Activated CD8-positive, alpha-beta memory T cell treated with anti-CD3 and anti-CD28 coated beads, Interleukin-2, amount 50 U/mL, for 24 hours (primary cell): ENCODE data around the gene CPED1.
"Not testable (repeated sequence)": the region's sequence is repeated elsewhere in the genome, so short reads cannot be mapped to it uniquely, and the experiment has no call there.

Experiments
- DNase-seq: peaks from one replicate; pipeline ENCODE4 v3.0.0-alpha.2; 2020; ENCODE audit errors: extremely low read depth

The CPED1 gene

GRCh38 chr7:121017586-121017985, 29.1 kb downstream of the CPED1 start:
- DNase-seq = no peak

GRCh38 chr7:121019018-121019417, 30.5 kb downstream of the CPED1 start:
- no peak for DNase-seq

DNA sequence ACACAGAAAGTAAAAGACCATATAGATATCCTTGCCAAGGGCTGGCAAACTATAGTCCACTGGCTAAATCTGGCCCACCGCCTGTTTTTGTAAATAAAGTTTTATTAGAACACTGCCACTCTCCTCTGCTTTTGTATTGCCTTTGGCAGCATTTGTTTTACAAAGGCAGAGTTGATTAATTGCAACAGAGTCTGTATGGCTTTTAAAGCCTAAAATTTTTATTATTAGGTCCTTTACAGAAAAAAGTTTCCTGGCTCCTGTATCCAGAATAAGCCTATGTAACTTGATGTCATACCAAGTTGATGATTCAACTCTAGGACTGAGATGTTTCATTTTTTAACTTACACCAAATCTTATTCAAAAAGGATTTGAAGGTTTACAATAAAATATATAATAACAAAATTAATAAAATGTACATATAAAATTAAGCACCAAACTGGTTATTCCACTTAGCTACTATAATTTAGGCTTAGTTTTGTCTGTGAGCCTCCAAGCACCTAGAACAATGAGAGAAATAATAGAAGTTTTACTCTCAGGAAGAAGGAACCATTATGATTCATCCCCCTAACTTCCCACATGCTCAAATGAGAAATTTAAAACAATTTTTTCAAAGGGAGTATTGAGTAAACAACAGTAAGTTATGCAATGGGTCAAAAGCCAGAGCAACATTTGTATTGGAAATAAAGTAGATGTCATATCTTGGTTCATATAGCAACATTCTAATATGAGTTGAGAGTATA, 31.9 kb downstream of the CPED1 start:
- no peak for DNase-seq

GRCh38 chr7:121020989-121021969, 32.8 kb downstream of the CPED1 start:
- no peak for DNase-seq

- DNase-seq = no peak
Observed at GRCh38 chr7:121023194-121023593, 34.7 kb downstream of the CPED1 start.

- DNase-seq = no peak
Observed at GRCh38 chr7:121023683-121024511, 35.4 kb downstream of the CPED1 start.

GRCh38 chr7:121024611-121025010, 36.1 kb downstream of the CPED1 start:
- no peak for DNase-seq

DNA sequence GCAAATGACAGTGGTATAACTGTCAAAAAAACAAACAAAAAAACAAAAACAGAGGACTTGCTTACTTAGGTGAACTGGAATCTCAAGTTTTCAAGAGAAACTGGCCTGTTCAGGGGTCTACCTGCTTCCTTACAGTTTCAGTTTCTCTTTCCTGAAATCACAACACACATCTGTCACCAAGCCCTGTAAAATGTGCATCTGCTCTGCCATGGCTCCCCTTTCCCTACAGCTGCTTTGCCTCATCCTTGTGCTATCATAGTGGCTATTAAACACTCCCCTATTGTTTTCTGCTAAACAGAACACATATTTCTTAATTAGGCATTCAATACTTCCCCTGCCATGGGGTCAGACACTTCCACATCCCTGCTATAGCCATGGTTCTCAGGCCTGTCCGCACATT, 37.6 kb downstream of the CPED1 start:
- no peak for DNase-seq

DNA sequence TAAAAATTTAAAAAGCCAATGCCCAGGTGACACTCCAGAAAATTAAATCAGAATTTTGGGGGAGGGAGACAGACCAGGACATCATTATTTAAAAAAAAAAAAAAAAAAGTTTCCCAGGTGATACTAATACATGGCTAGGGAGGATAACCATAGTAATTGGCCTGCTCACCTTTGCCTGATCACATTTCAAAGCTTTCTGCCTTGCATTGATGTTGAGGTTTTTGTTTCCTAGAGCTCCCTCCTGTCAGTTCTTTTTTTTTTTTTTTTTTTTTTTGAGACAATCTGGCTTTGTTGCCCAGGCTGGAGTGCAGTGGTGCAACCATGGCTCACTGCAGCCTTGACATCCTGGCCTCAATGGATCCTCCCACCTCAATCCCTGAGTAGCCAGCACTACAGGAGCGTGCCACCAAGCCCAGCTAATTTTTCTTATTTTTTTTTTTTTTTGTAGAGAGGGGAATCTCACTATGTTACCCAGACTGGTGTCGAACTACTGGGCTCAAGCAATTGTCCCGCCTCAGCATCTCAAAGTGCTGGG, 38.1 kb downstream of the CPED1 start:
- DNase-seq = no peak

DNA sequence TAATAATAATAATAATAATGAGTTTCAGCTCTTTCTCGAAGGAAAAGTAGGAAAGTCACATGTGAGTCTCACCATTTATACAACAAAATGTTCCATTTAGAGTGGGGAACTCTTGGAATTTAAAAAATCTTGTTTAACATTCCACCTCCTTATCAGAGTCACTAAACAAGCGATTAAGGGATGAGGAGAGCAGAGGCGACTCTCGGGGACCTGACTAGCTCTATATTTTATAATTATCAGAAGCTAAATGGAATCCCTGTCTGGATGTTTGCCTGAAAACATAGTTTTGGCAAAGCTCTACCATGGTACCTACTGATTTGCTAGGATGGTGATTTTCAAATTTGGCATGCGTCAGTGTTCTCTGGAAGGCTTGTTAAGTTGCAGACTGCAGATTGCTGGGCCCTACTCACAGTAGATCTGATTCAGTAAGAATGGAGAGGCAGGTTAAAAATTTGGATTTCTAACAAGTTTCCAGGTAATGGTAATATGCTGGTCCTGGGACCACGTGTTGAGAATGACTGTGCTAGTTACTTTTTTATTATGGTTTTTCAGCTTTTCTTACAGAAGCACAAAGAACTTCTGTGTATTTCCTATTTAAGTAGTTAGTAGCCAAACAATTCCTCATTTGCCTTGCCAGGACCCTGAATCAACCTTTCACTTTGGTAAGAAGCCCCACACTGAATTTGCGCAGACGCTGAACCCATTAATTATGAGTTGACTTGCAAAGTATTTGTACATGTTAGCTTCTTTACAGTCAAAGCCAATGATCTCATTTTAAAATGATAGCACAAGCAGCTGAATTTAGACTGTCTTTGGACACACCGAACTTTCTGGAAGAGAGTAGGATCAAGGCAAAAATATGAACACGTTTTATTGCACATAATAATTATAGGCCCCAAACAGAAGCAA, 39.5 kb downstream of the CPED1 start:
- no peak for DNase-seq

GRCh38 chr7:121029302-121029701, 40.8 kb downstream of the CPED1 start:
- DNase-seq = no peak

GRCh38 chr7:121030308-121030707, 41.8 kb downstream of the CPED1 start:
- DNase-seq = no peak

- DNase-seq = no peak
Observed at GRCh38 chr7:121032645-121033460, 44.3 kb downstream of the CPED1 start.

GRCh38 chr7:121034929-121035328, 46.4 kb downstream of the CPED1 start:
- DNase-seq = no peak

DNA sequence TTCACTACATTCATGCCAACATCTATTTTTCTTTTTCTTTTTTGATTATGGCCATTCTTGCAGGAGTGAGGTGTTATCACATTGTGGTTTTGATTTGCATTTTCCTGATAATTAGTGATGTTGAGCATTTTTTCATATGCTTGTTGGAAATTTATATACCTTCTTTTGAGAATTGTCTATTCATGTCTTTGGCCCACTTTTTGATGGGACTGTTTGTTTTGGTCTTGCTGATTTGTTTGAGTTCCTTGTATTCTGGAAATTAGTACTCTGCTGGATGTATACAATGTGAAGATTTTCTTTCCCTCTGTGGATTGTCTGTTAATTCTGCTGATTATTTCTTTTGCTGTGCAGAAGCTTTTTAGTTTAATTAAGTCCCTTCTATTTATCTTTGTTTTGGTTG, 48.3 kb downstream of the CPED1 start:
- not testable (repeated sequence) for DNase-seq

- DNase-seq = not testable (repeated sequence)
Observed at GRCh38 chr7:121037329-121037728, 48.8 kb downstream of the CPED1 start.

- DNase-seq = no peak
Observed at GRCh38 chr7:121037957-121038716, 49.6 kb downstream of the CPED1 start.

DNA sequence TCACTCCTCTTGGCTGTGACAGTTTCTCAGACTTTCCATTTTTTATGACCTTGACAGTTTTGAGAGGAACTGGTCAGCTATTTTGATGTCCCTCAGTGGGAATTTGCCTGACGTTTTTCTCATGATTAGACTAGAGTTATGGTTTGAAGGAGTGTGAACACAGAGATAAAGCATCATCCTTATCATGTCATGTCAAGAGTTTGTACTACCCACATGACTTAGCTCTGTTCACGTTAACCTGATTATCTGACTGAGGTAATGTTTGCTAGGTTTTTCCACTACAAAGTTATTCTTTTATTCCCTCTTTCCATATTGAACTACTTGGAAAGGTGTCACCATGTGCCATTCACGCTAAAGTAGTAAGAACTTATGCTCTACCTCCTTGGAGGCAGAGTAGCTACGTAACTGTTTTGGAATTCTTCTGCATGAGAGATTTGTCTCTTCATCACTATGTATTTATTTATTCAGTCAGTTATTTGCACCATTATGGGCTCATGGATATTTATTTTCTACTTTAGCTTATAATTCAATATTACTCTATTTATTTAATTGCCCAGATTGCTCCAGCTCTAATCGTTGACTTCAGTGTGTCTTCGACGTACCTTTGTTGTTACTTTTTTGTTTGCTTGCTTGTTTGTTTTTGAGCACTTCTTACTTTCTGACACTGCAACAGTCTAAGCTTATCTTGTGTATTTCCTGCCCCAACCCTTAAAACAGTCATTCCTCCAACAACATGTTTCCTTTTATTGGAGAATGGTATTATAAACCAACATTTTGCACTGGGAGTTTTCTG, 50.4 kb downstream of the CPED1 start:
- no peak for DNase-seq
